Lower leg skin (tissue), 3 donors: ENCODE measurements around the gene STARD5.

Experiments
- CTCF ChIP-seq, 3 donors: fragments of 450-650 bp; IDR thresholded peaks; one replicate each; pipeline ENCODE4 v1.5.1; 2016; ENCODE audit warnings: antibody characterized with exemption in 3 of 3, mild to moderate bottlenecking in 3 of 3, moderate library complexity in 2 of 3
- POLR2A ChIP-seq, 2 donors: fragments of 450-650 bp; IDR thresholded peaks; one replicate each; pipeline ENCODE4 v1.6.1; 2016 to 2017; ENCODE audit warnings: antibody characterized with exemption in 2 of 2, mild to moderate bottlenecking in 1 of 2, moderate library complexity in 1 of 2

- no peak for TF ChIP-seq CTCF (IDR thresholded peaks at IDR 0.05)
- no peak for TF ChIP-seq POLR2A (IDR thresholded peaks at IDR 0.05)
Measured at GRCh38 chr15:81261172-81261811, 62.6 kb downstream of the STARD5 start.
